ENCODE measurements around the gene MAP3K21.

- TF ChIP-seq ZNF8 (CRISPR knock-in tag; IDR thresholded peaks at IDR 0.05) (no peak), RARB (CRISPR knock-in tag; IDR thresholded peaks at IDR 0.05) (no peak), PATZ1 (CRISPR knock-in tag; IDR thresholded peaks at IDR 0.05; ENCODE audit: borderline replicate concordance) (no peak), CSRNP3 (CRISPR knock-in tag; IDR thresholded peaks at IDR 0.05) (no peak), ZC3H10 (CRISPR knock-in tag; IDR thresholded peaks at IDR 0.05) (no peak), OSR1 (CRISPR knock-in tag; IDR thresholded peaks at IDR 0.05) (no peak), ESRRG (CRISPR knock-in tag; IDR thresholded peaks at IDR 0.05) (no peak)
Measured at GRCh38 chr1:233354983-233355382, 27.5 kb downstream of the MAP3K21 start.

Measured in SK-N-SH treated with all-trans-retinoic acid at 6 μM for 48 hours (cell line).